Sigmoid colon (tissue), 3 donors: ENCODE measurements around the gene EIPR1.

Source experiments
- POLR2A ChIP-seq, 2 donors: fragments of 450-650 bp; IDR thresholded peaks; one replicate each; pipeline ENCODE4 v1.6.1; 2016; ENCODE audit warnings: antibody characterized with exemption in 2 of 2, mild to moderate bottlenecking in 2 of 2, moderate library complexity in 2 of 2
- TF ChIP-seq, protein P1 (sequence below), 4 experiments: fragments of 450-650 bp in 3 of 4; fragments of 200-600 bp in 1 of 4; IDR thresholded peaks; one replicate each; pipeline ENCODE4 v1.5.1; 2016 to 2019; ENCODE audit warnings: antibody characterized with exemption in 4 of 4, mild to moderate bottlenecking in 3 of 4, moderate library complexity in 2 of 4

GRCh38 chr2:3414133-3414860 is 36.7 kb upstream of the EIPR1 start:
- no peak for TF ChIP-seq POLR2A (IDR thresholded peaks at IDR 0.05)
- TF ChIP-seq, protein P1, sequence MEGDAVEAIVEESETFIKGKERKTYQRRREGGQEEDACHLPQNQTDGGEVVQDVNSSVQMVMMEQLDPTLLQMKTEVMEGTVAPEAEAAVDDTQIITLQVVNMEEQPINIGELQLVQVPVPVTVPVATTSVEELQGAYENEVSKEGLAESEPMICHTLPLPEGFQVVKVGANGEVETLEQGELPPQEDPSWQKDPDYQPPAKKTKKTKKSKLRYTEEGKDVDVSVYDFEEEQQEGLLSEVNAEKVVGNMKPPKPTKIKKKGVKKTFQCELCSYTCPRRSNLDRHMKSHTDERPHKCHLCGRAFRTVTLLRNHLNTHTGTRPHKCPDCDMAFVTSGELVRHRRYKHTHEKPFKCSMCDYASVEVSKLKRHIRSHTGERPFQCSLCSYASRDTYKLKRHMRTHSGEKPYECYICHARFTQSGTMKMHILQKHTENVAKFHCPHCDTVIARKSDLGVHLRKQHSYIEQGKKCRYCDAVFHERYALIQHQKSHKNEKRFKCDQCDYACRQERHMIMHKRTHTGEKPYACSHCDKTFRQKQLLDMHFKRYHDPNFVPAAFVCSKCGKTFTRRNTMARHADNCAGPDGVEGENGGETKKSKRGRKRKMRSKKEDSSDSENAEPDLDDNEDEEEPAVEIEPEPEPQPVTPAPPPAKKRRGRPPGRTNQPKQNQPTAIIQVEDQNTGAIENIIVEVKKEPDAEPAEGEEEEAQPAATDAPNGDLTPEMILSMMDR (IDR thresholded peaks at IDR 0.05), result no peak
